Left cardiac atrium (tissue), 4 donors: Measurements from ENCODE around the gene SLC12A9. TPM values are rescaled to one million over a fixed set of nuclear protein-coding genes. Genes with fewer than 3 reads are reported as not detected.
"Not testable (repeated sequence)": the region's sequence is repeated elsewhere in the genome, so short reads cannot be mapped to it uniquely, and the experiment has no call there.

Experiments used
- ATAC-seq, 2 donors: fragments of 200-7000 bp; cut with Tn5 transposase; one replicate each; pipeline ENCODE4 v1.9.1; 2020; ENCODE audit warnings: mild to moderate bottlenecking in 2 of 2, moderate library complexity in 2 of 2
- DNase-seq: peaks from one replicate; pipeline ENCODE4 v3.0.0-alpha.2; 2020
- intact Hi-C, 2 donors: fragments of 100-400 bp; cut with DNase I; formaldehyde crosslinking; loops; one replicate each; pipeline versions ENCODE4 v1.14.1 to v1.15.1; 2022 to 2023
- total RNA-seq, 2 donors: library from RNA; stranded (reverse); fragmentation: NEBNext Ultra II Directional; extraction: Animal tissue kit (Norgen Biotek cat#: 25700); gene quantifications; one replicate each; pipeline ENCODE4 v1.2.1, GENCODE V29; 2021
- donor health status: DM: no; HTN: yes; CAD: no.
- donor health status: DM: no; HTN: yes; CAD: no; lungs with severe emphysema.
- donor health status: DM: yes; HTN: yes; CAD: no.
- donor health status: Dilated cardiomyopathy.

Gene SLC12A9
- total RNA-seq, 2 donors from 2014 or later = 13.4 to 14.7 TPM

DNA sequence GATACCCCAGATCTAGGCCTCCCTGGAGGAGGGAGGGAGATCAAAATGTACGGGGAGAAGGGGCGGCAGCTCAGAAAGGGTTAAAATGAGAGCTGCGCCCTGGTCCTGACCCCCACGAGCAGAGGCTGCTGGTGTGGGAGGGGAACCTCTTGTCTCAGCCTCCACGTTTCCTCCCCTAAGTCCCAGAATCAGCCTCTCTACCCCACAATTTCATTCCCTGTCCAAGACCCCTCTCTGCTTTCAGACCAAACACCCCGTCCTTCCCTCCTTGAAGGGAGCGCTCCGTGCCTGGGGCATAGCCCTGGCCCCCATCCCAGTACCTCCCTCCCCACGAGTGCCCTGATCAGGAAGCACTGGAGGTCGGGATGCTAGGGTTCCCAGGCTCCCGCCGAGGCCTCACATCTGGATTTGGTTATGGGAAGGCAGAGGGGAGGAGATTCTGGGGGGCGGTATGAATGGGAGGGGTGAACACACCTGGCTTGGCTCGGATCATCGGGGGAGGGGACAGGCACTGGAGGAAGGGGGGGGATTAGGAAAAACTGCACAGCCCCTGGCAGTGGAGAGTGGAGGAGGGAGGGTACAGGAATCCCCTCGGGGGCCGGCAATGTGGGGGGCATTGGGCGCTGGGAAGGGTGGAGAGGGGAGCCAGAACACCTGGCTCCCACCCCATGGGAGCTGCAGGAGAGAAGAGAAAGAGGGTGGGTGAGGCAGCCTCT lies 27.9 kb upstream of the SLC12A9 start:
- intact Hi-C loops = no loop called here
- DNase-seq (no peak), ATAC-seq (no peak)

DNA sequence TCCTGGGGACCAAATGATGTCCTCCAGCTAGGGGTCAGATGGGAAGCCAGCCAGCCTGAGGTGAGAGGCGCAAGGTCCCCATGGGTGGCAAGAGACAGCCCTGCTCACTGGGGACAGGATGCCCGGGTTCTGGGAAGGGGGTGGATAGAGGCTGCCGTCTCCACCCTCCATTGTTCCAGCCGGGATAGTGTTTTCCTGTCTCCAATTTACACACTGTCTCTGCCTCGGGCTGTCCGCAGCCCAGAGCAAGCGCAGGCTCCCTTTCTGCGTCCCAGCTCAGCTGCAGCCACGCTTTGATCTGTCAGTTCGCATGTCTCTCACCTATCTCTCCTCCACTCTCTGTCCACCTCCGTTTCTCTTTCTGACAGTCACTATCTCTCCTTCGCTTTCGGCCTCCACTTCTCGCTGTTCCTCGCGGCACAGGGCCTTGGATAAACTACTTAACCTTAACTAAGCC lies 27.3 kb upstream of the SLC12A9 start:
- ATAC-seq = peak in 1 of 2 donors; percentile 28
- DNase-seq = peak; percentile 62
- intact Hi-C loops = no loop called here

DNA sequence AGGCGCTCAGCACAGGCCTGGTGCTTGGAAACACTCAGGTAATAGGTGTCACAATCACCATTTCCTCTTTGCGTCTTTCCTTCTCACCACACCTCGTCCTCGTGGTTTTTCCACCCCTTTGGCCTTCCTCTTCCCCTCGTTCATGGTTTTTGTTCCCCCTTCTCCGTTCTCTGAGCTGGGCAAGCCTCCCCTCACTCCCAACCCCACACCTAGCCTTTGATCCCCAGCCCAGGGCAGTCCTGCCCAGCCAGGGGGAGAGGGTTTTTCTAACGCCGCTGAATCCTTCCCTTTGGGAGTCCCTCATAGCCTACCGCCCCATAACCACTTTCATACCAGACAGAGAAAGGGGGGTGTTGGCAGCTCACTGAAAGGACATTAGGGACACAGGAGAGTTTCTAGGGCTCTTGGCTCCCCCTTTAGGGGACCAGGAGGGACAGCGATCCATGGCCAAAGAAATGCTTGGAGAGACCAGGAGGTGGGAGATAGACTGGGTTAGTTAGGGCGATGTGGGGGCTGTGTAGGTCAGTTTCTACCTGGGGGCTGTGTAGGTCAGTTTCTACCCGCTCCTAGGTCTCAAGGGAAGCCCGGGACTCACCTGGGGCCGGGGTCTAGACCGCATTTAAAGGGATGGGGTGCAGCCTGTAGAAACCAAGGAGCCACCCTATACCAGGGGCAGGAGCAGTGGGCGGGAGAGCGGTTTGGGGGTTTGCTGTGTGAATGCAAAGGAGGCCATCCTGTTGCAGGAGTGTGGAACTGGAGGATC lies 26.6 kb upstream of the SLC12A9 start:
- intact Hi-C loops = no loop called here

DNA sequence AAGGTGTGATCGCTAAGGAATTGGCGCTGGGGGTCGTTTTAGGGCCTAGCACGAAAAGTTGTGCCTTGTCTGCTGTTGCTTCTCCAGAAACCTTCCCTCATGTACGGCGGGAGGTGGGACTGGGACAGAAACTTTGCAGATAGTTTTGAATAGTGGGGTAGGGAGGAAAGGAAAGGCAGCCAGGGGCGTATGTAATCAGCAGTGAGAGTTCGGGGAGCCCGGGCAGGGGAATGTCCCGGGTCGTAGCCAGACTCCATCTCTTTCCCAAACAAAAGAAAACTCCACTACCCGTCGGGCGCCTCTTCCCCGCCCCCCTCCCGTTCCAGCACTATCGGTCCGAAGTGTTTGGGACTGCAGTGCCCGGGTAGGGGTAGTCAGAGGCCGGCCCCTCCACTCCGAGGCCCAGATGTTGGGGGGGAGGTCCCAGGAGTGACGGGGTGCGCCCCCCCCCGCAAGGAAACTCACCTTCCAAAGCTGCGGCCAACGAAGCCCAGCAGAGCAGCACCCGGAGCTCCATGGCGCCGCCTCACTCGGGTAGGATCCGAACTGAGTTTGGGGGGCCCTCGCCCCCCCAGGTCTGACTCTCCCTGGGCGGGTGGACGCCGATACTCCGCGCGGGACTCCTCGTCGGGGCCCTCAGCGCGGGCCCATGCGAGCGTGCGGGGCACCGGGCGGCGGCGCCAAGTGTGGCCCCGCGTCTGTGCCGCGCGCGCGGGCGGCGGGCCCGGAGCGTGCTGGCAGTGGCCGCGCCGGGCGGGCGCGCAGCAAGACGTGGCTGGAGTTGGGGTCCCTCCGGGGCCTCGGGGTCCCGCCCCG lies 25.8 kb upstream of the SLC12A9 start:
- DNase-seq (no peak), ATAC-seq (peak; percentile 8 to 31)
- intact Hi-C loops = no loop called here

More for the DNA sequence above, 26.6 kb upstream of the SLC12A9 start:
- no peak for DNase-seq
- ATAC-seq = no peak

DNA sequence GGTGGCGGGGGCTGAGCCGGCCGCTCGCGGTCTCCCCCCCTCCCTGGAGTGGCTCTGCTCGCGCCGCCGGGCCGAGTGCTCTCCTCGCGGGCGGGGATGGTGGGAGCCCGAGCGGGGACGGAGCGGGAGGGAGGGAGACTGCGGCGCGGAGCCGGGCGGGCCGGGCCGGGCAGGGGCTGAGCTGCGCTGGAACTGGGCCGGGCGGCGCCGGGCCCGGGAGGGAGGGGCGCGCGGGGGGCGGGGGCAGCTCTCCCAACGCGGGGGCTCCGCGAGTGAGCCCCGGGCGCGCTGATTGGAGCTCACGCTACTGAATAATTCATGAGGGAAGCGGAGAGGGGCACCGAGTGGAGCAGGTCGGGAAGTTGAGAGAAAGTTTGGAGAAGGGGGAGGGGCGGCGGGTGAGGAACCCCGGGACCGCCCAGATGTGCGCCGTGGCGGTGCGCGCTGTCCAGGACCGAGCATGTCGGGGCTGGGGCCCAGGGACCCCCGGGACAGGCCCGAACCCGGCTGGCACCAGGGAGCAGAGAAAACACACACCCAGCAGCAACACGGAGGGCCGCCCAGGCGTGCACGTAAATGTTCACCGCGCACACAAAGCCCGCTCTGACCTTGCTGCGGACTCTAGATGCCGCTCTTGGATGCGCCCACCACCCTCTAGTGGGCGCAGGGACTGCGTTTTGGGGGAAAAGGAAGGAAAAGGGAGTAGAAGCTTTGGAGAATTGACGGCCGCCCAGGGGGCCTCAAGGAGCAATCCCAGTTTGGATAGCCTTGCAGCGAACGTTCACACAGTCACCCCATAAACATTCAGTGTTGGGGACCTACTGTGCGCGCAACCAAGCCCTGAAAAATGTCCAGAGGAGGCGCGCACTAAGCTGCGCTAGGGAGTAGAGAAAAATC lies 24.9 kb upstream of the SLC12A9 start, which contains the start of gene EPHB4:
EPHB4 (minus strand) TSS at position 194 of the 897 bp plus-strand sequence. CDS start 493 bp downstream, outside the sequence.
- ATAC-seq (peak; percentile 87 to 88), DNase-seq (peak; percentile 91)
- intact Hi-C loops = no loop called here

DNA sequence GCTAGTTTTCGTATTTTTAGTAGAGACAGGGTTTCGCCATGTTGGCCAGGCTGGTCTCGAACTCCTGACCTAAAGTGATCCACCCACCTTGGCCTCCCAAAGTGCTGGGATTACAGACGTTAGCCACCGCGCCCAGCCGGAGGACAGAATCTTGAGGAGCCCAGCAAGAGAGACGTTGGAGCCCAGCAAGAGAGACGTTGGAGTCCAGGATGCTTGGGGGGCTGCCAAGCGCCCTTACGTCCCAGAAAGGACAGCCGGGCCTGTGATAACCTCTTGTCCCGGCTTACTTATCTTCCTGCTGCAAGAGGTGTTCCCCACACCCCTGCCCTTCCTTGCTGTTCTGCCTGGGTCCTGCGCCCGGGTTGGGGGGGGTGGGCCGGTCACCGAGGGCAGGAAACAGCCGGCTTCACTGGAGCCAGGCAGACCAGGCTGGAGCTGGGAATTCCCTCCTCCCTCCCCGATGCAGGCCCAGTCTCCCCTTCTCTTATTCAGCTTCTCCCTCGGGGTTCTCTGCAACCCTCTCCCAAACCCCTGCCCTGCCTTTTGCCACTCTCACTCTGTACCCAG lies 23.3 kb upstream of the SLC12A9 start:
- peak; percentile 90 for DNase-seq
- peak; percentile 6 to 38 for ATAC-seq
- intact Hi-C loops = no loop called here

DNA sequence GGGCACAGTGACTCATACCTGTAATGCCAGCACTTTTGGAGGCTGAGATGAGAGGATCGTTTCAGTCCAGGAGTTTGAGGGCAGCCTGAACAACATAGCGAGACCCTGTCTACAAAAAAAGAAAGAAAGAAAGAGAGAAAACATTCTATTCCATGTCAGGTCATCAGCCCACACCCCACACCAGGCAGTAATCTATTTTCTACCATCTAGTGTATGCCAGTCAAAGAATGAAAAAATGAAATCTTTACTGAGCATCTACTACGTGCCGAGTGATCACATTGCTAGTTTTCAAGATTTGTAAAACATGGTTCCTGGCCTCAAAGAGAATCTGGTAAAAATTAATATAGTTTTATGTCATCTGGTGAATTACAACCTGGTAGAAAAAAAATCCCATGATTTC lies 22.1 kb upstream of the SLC12A9 start:
- intact Hi-C loops = no loop called here
- DNase-seq (no peak), ATAC-seq (no peak)

DNA sequence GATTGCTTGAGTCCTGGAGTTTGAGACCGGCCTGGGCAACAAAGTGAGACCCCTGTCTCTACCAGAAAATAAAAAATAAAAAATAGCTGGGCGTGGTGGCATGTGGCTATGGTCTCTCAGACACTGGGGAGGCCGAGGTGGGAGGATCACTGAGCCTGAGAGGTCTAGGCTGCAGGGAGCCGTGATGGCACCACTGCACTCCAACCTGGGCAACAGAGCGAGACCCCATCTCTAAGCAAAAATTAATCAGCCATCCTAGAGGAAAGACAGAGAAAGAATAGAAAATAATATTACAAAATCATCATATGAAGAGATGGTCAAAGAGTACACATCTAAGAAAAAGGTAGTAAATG lies 20.3 kb upstream of the SLC12A9 start:
- ATAC-seq (no peak), DNase-seq (no peak)
- intact Hi-C loops = no loop called here

DNA sequence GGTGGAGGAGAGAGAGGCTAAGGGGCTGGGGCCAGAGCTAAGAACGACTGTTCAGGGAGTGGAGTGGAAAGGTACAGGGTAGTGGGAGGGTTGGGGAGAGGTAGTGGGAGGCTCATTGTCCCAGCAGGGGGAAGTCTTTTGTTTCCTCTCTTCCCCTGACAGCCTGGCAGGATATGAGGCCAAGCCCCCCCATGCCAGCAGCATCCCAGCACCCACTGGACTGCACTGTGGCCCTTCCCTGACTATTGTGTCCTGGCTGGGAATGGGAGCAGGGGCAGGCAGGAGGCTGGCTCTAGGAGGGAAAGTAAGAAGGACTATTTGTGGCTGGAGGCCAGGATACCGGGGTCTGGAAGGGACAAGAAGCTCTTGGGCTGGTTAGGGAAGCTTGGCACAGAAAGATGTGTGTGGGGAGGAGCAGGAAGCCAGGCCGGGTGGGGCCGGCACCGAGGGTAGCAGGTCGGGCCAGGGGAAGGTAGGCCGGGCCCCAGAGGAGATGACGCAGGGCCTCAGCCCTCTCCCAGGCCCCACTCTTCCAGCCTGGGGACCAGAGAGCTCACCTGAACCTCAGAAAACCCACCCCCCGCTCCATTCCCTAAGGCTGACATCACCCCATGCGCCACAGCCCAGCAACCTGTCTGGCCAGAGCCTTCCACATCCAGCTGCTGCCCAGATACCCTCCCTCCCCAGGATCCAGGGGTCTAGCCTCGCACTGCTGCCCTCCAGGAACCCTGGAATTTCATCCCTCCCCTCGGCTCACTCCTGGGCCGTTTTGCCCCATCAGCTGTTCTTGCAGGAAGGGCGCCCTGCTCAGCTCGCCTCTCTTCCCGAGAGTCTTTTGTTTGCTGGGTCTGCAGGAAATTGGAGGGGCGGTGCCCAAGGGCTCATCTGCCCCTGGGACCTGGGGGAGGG lies 16.4 kb upstream of the SLC12A9 start:
- peak; percentile 88 for DNase-seq
- intact Hi-C loops = no loop called here
- ATAC-seq = peak; percentile 40 to 81

DNA sequence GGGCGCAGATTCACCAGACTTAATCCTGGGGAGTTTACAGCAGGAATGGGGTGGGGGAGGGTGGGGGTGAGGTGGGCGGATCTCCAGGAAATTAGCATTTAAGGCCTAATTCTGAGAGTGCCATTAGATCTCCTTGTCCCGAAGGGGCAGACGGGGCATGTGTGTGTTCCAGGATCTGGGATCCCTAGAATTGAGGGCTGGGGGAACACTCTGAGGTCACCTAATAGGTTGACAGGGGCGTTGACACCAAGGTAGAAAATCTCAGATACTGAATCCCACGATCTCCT lies 15.8 kb upstream of the SLC12A9 start:
- no peak for DNase-seq
- no peak for ATAC-seq
- intact Hi-C loops = no loop called here

DNA sequence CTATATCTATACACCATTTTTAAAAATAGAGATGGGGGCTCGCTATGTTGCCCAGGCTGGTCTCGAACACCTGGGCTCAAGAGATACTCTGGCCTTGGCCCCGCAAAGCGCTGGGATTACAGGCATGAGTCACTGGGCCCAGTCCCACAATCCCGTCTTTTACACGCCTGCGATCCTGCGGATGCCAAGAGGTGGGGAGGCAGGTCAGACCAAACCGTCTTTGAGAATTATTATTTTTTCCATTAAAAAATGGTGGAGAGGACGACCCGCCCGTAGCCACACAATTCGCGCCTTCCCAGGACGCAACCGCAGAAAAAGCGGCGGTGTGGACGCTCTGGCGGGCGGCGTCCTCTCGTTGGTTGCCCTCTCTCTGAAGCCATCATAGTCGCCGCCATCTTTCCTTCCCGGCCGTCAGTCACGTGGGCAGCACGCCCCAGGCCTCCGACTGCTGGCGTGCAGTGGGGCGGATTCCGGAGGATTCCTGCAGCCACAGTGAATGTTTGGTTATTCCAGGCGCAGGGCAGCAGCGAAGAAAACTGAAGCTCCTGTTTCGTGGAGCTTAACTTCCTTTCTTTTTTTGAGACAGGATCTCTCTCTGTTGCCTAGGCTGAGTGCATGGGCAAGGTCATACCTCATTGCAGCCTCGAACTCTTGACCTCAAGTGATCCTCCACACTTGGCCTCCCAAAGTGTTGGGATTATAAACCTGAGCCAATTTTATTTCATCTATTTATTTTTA lies 15.2 kb upstream of the SLC12A9 start:
- DNase-seq (peak; percentile 95), ATAC-seq (peak; percentile 96 to 98)
- intact Hi-C loops = no loop called here

DNA sequence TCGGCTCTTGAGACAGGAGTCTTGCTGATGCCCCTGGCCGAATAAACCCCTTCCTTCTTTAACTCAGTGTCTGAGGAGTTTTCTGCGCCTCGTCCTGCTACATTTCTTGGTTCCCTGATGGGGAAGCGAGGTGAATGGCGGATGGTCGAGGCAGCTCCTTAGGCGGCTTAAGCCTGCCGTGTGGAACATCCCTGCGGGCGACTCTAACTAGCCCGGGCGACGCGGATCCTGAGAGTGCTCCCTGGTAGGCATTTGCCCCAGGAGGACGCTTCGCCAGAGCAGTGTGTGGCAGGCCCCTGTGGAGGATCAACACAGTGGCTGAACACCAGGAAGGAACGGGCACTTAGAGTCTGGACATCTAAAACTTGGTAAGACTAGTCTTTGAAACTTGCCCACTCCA lies 13.2 kb upstream of the SLC12A9 start:
- ATAC-seq (no peak), DNase-seq (no peak)
- intact Hi-C loops = no loop called here

DNA sequence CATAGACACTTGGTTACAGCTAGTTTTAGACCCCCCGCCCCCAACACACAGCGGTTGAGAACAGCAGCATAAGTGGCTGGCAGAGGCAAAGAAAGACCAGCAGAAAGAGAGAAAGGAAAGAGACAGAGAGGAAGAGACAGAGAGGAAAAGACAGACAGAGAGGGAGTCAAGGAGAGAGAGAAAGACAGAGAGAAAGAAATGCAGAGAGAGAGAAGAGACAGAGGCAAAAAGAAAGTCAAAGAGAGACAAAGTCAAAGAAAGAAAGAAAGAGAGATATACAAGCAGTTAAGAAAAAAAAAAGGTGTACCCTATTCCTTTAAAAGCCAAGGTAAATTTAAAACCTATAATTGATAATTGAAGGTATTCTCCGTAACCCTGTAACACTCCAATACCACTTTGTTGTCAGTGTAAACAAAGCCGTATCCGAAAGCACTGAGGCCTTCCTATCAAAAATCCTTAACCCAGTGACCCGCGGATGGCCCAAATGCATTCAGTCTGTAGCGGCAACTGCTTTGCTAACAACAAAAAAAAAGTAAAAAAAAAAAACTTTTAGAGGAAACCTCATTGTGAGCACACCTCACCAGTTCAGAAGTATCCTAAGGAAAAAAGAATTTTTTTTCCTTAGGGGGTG lies 11.9 kb upstream of the SLC12A9 start:
- intact Hi-C loops = no loop called here
- ATAC-seq (no peak), DNase-seq (no peak)

DNA sequence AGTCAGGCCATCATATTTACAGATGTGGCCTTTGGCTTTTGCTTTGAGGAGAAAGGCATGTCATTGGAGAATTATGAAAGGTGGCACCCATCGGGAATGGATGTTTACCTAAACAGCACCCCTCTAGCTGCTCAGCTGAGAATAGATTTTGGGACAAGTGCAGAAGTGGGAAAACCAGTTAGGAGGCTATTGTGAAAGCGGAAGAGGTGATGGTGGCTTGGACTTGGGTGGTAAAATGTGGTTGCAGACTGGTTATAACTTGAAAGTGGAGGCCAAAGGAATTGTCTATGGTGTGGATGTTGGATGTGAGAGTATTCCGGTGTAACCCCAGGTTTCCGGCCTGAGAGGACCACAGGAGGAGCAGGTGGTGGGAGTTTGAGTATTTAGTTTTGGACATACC lies 5.2 kb upstream of the SLC12A9 start:
- intact Hi-C loops = no loop called here
- DNase-seq = no peak
- no peak for ATAC-seq

DNA sequence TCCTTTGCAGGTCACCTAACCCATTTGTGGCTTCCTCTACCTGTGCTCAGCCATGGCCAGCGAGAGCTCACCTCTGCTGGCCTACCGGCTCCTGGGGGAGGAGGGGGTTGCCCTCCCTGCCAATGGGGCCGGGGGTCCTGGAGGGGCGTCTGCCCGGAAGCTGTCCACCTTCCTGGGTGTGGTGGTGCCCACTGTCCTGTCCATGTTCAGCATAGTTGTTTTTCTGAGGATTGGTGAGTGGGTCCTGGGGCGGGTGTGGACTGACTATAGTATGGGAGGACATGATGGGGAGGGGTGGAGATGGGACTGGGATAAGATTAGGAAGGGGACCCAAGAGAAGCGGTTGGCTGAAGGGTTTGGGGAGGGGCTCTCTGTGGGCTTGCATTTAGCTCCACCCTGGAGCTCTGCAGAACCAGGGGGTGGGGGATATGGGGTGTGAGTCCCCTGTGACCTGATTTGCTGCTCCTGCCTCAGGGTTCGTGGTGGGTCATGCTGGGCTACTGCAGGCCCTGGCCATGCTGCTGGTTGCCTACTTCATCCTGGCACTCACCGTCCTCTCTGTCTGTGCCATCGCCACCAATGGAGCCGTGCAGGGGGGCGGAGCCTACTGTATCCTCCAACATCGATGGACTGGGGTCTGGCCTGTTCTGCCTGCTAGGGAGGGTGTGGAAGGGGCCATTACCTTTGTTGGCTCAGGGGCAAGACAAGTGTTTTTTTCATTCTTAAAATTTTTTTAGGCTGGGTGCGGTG lies 1.8 kb downstream of the SLC12A9 start:
- intact Hi-C loops = loop anchor here in 1 of 2 donors (5.0 kb wide), 1 partner anchor 147 kb away; the partner anchor contains the start of gene POP7
- ATAC-seq (no peak), DNase-seq (no peak)

DNA sequence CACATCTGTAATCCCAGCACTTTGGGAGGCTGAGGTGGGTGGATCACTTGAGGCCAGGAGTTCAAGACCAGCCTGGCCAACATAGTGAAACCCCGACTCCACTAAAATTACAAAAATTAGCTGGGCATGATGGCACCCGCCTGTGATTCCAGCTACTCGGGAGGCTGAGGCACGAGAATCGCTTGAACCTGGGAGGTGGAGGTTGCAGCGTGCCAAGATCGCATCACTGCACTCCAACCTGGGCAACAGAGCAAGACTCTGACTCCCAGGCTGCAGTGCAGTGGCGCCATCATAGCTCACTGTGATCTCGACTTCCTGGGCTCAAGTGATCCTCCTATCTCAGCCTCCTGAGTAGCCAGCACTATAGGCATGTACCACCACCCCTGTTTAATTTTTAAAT lies 2.4 kb downstream of the SLC12A9 start:
- intact Hi-C loops = loop anchor here in 1 of 2 donors (5.0 kb wide), 2 partner anchors 133 to 148 kb away; partner anchors contain the start of genes EPO and POP7
- not testable (repeated sequence) for DNase-seq, ATAC-seq
